KMS-11 (cell line): ENCODE measurements around the gene DUSP8.

Experiments used
- H2AFZ ChIP-seq: fragments of 200-600 bp; sonication (generic); 2 replicates; pipeline ENCODE4 v1.6.1; 2016; ENCODE audit warnings: antibody characterized with exemption, mixed run types, low read depth
- H3K27ac ChIP-seq: fragments of 200-600 bp; sonication (generic); 2 replicates; pipeline ENCODE4 v1.6.1; 2016; ENCODE audit warnings: mild to moderate bottlenecking, mixed run types
- H3K27me3 ChIP-seq: fragments of 200-600 bp; sonication (generic); 2 replicates; pipeline ENCODE4 v1.6.1; 2017; ENCODE audit warnings: mild to moderate bottlenecking, low read depth, mixed run types, moderate library complexity; ENCODE audit not compliant: insufficient read depth
- H3K36me3 ChIP-seq: fragments of 200-600 bp; sonication (generic); 2 replicates; pipeline ENCODE4 v1.6.1; 2017; ENCODE audit warnings: mild to moderate bottlenecking, mixed run types; ENCODE audit not compliant: insufficient read depth
- H3K4me1 ChIP-seq: fragments of 200-600 bp; sonication (generic); 2 replicates; pipeline ENCODE4 v1.6.1; 2016; ENCODE audit warnings: mild to moderate bottlenecking, low read depth, mixed run types; ENCODE audit not compliant: poor library complexity, severe bottlenecking
- H3K4me2 ChIP-seq: fragments of 200-600 bp; sonication (generic); 2 replicates; pipeline ENCODE4 v1.7.0; 2016; ENCODE audit warnings: mild to moderate bottlenecking, mixed run types
- H3K4me3 ChIP-seq: fragments of 200-600 bp; sonication (generic); IDR thresholded peaks from 2 replicates; pipeline ENCODE4 v1.6.1; 2017; ENCODE audit warnings: low read depth, low read length, mixed read lengths; ENCODE audit not compliant: insufficient read depth
- H3K79me2 ChIP-seq: fragments of 200-600 bp; sonication (generic); 2 replicates; pipeline ENCODE4 v1.6.1; 2016; ENCODE audit warnings: low read depth, mixed run types; ENCODE audit not compliant: insufficient read depth
- H3K9ac ChIP-seq: fragments of 200-600 bp; sonication (generic); 2 replicates; pipeline ENCODE4 v1.6.1; 2016; ENCODE audit warnings: mild to moderate bottlenecking, mixed run types
- H4K20me1 ChIP-seq: fragments of 200-600 bp; sonication (generic); 2 replicates; pipeline ENCODE4 v1.6.1; 2016; ENCODE audit warnings: mild to moderate bottlenecking, mixed run types; ENCODE audit not compliant: insufficient read depth
- CTCF ChIP-seq: fragments of 200-600 bp; sonication (generic); conservative IDR thresholded peaks from 2 replicates; pipeline ENCODE4 v1.6.1; 2017; ENCODE audit warnings: low read depth, mild to moderate bottlenecking, antibody characterized with exemption, low read length, moderate library complexity, mixed read lengths

Gene DUSP8

GRCh38 chr11:1504138-1504537 is 67.9 kb downstream of the DUSP8 start:
- H3K79me2 ChIP-seq = no peaks in the 10 kb centered on the region

More at GRCh38 chr11:1504138-1504537, 67.9 kb downstream of the DUSP8 start:
- no peaks in the 10 kb centered on the region for H4K20me1 ChIP-seq
- H3K4me2 ChIP-seq = no peak overlapping the region
- no peaks in the 10 kb centered on the region for H3K27me3 ChIP-seq
- no peak overlapping the region for H2AFZ ChIP-seq
- H3K4me1 ChIP-seq = no peaks in the 10 kb centered on the region
- TF ChIP-seq CTCF = no peak
- H3K36me3 ChIP-seq = no peaks in the 10 kb centered on the region
- no peak overlapping the region for H3K9ac ChIP-seq
- no peak overlapping the region for H3K4me3 ChIP-seq
- H3K27ac ChIP-seq = no peak overlapping the region
